Sigmoid colon (tissue), 7 donors: ENCODE measurements around the gene PARP2. TPM values are rescaled to one million over a fixed set of nuclear protein-coding genes. Genes with fewer than 3 reads are reported as not detected.
A peak's percentile ranks its signal among the peaks of the same experiment; 100 is the strongest.

Source experiments
- DNase-seq: peaks from one replicate; pipeline ENCODE4 v3.0.0-alpha.2; 2019
- H3K27ac ChIP-seq, 4 donors: fragments of 200-600 bp; sonication (generic); one replicate each; pipeline ENCODE4 v1.5.1; 2016 to 2019; ENCODE audit warnings: mild to moderate bottlenecking in 1 of 4
- H3K27me3 ChIP-seq, 3 donors: fragments of 200-600 bp; sonication (generic); one replicate each; pipeline ENCODE4 v1.5.1; 2019; ENCODE audit warnings: mild to moderate bottlenecking in 1 of 3
- H3K36me3 ChIP-seq, 4 donors: fragments of 200-600 bp; sonication (generic); one replicate each; pipeline ENCODE4 v1.5.1; 2016 to 2019
- H3K4me1 ChIP-seq, 4 donors: fragments of 200-600 bp; sonication (generic); one replicate each; pipeline ENCODE4 v1.5.1; 2017 to 2019
- H3K4me3 ChIP-seq, 4 donors: fragments of 200-600 bp; sonication (generic); one replicate each; pipeline ENCODE4 v1.5.1; 2017 to 2019; ENCODE audit warnings: mild to moderate bottlenecking in 2 of 4, moderate library complexity in 1 of 4
- H3K9me3 ChIP-seq, 4 donors: fragments of 200-600 bp in 3 of 4; sonication (generic) in 3 of 4; one replicate each; pipeline versions ENCODE4 v1.5.1 to v1.6.1; 2013 to 2019
- EP300 ChIP-seq, 4 donors: sonication (generic); formaldehyde crosslinking; IDR thresholded peaks; one replicate each; pipeline ENCODE4 v1.6.1; 2017; ENCODE audit warnings: antibody characterized with exemption in 4 of 4
- POLR2A ChIP-seq, 2 donors: fragments of 450-650 bp; IDR thresholded peaks; one replicate each; pipeline ENCODE4 v1.6.1; 2016; ENCODE audit warnings: antibody characterized with exemption in 2 of 2, mild to moderate bottlenecking in 2 of 2, moderate library complexity in 2 of 2
- POLR2AphosphoS5 ChIP-seq, 4 donors: sonication (generic); formaldehyde crosslinking; IDR thresholded peaks; one replicate each; pipeline ENCODE4 v1.6.1; 2017; ENCODE audit warnings: antibody characterized with exemption in 4 of 4
- WGBS, 2 donors: extraction: QIAGEN DNeasy Blood & Tissue Kit; methylation state at CpG; one replicate each; pipeline ENCODE4 v1.1.7; 2013; 5-methylcytosine and 5-hydroxymethylcytosine counted together
- intact Hi-C: fragments of 100-400 bp; cut with DNase I; formaldehyde crosslinking; loops from one replicate; pipeline ENCODE4 v1.15.1; 2023
- polyA plus RNA-seq, 3 donors: library from polyadenylated mRNA; stranded (reverse); fragments of 200-250 nt; gene quantifications; one replicate each; pipeline ENCODE4 v1.2.3, GENCODE V29; 2013
- total RNA-seq, 4 donors: library from RNA; depleted of rRNA; stranded (reverse); fragments of >200 nt; gene quantifications; one replicate each; pipeline ENCODE4 v1.1.0, GENCODE V29; 2016
- TF ChIP-seq, protein P1 (sequence below), 4 experiments: fragments of 450-650 bp in 3 of 4; fragments of 200-600 bp in 1 of 4; IDR thresholded peaks; one replicate each; pipeline ENCODE4 v1.5.1; 2016 to 2019; ENCODE audit warnings: antibody characterized with exemption in 4 of 4, mild to moderate bottlenecking in 3 of 4, moderate library complexity in 2 of 4
- donor health status: healthy with polysubstance abuse.
- donor health status: Bipolar disorder and iron deficiency.
- donor health status: healthy.

Gene PARP2
- total and polyA plus RNA-seq, 7 donors = 6.0 to 14.3 (median 10.2) TPM

DNA sequence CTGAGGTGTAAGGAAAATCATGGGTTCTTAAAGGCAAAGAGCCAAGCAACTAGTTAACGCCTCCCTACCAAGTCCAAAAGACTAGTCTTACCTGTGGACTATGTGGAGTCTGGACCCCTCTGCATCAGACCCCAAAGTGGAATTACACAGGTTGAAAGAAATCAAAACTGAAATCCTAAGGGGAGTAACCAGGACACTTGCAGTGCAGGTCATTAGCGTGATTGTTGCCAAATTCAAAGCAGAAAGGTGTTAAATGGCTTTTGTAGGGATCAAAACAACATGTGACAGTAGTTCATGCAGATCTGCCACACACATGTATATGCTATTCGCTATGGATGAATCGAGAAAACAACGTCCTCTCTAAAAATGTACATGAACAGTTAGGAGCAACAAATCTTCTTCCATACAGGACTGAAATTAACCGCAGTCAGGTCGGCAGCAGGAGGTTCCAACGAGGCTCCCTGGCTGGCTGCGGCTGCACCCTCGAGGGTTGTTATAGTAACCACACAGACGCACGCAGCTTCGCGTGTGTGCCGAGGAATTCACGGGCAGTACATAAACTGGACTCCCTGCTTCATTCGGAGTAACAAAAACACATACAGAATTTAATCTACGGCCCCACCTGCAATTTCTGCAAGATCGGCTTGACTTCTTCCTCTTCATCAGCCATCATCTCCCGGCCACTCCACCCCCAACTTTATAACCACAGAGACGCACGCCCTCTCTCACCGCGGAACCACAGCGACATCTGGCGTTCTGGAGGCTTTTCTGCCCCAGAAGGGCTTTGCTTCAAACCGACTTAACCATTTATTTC lies 38.0 kb upstream of the PARP2 start, which contains the start of gene TTC5:
TSS of gene TTC5 (minus strand) at position 687 of the 814 bp plus-strand sequence. CDS start at position 673, 14 bp downstream.
- Histone ChIP-seq H3K27me3 (no peaks in the 10 kb centered on the region), H3K4me1 (peaks cover 0 to 20% (median 13%) of the 10 kb centered on the region in 4 donors), H3K27ac (peak within 1 kb of the TSS; percentile 53 to 72 (median 62)), H3K36me3 (peaks cover 2 to 17% (median 4%) of the 10 kb centered on the region in 4 donors), H3K9me3 (no peaks in the 10 kb centered on the region), H3K4me3 (peak within 1 kb of the TSS; percentile 54 to 78 (median 62))
- WGBS, 2 donors = 0 to 1% methylated on average over 27 of the region's 27 CpGs
- peak; percentile 88 for DNase-seq
- TF ChIP-seq EP300 (IDR thresholded peaks at IDR 0.05) (no peak), POLR2AphosphoS5 (IDR thresholded peaks at IDR 0.05) (peak in 3 of 4 donors; percentile 54 to 63 (median 55)), POLR2A (IDR thresholded peaks at IDR 0.05) (no peak)
- TF ChIP-seq, protein P1, sequence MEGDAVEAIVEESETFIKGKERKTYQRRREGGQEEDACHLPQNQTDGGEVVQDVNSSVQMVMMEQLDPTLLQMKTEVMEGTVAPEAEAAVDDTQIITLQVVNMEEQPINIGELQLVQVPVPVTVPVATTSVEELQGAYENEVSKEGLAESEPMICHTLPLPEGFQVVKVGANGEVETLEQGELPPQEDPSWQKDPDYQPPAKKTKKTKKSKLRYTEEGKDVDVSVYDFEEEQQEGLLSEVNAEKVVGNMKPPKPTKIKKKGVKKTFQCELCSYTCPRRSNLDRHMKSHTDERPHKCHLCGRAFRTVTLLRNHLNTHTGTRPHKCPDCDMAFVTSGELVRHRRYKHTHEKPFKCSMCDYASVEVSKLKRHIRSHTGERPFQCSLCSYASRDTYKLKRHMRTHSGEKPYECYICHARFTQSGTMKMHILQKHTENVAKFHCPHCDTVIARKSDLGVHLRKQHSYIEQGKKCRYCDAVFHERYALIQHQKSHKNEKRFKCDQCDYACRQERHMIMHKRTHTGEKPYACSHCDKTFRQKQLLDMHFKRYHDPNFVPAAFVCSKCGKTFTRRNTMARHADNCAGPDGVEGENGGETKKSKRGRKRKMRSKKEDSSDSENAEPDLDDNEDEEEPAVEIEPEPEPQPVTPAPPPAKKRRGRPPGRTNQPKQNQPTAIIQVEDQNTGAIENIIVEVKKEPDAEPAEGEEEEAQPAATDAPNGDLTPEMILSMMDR (IDR thresholded peaks at IDR 0.05) = peak; percentile 66 to 88 (median 75)
- intact Hi-C loops = no loop called here

DNA sequence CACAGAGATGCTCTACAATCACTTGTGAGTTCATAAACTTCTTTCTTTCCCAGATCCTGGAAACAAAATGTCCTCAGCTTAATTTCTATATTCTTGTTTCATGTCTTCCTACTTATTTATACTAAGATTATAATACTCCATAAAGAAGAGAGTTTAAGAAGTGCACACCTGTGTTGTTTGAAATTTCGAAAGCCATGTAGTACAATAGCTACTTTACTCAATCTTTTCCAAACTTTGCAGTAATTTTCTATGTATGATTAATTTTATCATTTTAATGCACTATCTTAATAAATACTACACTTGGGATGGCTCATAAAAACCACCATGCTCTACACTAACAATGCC lies 37.4 kb upstream of the PARP2 start:
- H3K9me3 ChIP-seq = no peaks in the 10 kb centered on the region
- H3K27ac ChIP-seq = peak overlapping the region in 1 of 4 donors; percentile 60
- H3K27me3 ChIP-seq = no peaks in the 10 kb centered on the region
- WGBS, 2 donors = 95 to 100% methylated on average over 1 of the region's 1 CpG
- peaks cover 0 to 14% (median 2%) of the 10 kb centered on the region in 4 donors for H3K36me3 ChIP-seq
- intact Hi-C loops = no loop called here
- peaks cover 0 to 20% (median 13%) of the 10 kb centered on the region in 4 donors for H3K4me1 ChIP-seq
- peak overlapping the region in 3 of 4 donors; percentile 61 to 78 (median 64) for H3K4me3 ChIP-seq
- no peak for DNase-seq
- TF ChIP-seq, protein P1 (IDR thresholded peaks at IDR 0.05) = no peak
- TF ChIP-seq EP300 (IDR thresholded peaks at IDR 0.05) (no peak), POLR2AphosphoS5 (IDR thresholded peaks at IDR 0.05) (no peak), POLR2A (IDR thresholded peaks at IDR 0.05) (no peak)

DNA sequence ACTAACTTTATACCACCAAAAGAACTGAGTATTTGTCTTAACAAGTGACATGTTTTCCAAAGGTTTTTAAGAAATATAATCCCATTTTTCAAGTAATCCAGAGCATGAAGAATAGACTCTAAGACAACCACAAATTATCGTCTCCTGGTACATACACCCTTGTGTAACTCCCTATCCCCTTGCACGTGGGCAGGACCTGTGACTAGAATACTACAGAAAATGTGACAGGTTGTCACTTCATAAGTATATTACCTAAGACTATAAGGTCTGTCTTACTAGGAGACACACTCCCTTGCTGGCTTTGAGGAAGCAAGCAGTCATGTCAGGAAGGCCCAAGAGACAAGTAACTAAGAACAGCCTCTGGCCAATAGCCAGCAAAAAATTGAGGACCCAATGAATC lies 29.4 kb upstream of the PARP2 start:
- Histone ChIP-seq H3K4me1 (no peaks in the 10 kb centered on the region), H3K27me3 (no peaks in the 10 kb centered on the region), H3K9me3 (no peaks in the 10 kb centered on the region), H3K27ac (no peak overlapping the region), H3K36me3 (peaks cover 11 to 80% (median 29%) of the 10 kb centered on the region in 4 donors), H3K4me3 (no peak overlapping the region)
- 92 to 95% methylated on average over 2 of the region's 2 CpGs for WGBS, 2 donors
- intact Hi-C loops = no loop called here
- TF ChIP-seq POLR2AphosphoS5 (IDR thresholded peaks at IDR 0.05) = no peak
- TF ChIP-seq, protein P1 (IDR thresholded peaks at IDR 0.05) = no peak
- DNase-seq = no peak

DNA sequence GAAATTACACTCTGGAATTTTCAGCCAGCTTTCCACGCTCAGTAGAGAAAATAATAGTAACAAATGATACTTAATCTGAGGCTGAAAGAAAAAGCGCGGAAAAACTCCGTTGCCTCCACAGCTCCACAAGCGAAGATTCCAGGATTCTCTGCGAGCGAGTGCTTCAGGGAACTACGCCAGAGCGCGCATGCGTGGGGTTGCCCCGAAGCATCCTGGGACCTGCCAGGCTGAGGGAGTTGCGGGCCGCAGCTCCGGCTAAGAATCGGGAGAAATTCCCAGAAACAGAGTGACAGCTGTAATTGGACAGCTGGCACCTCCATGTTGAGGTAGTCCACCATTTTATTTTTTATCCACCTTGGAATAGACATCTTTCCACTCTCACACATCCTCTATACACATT lies 25.7 kb upstream of the PARP2 start:
- no peak for DNase-seq
- Histone ChIP-seq H3K27ac (no peak overlapping the region), H3K27me3 (no peaks in the 10 kb centered on the region), H3K4me1 (no peaks in the 10 kb centered on the region), H3K4me3 (no peak overlapping the region), H3K9me3 (no peaks in the 10 kb centered on the region), H3K36me3 (peaks cover 10 to 97% (median 25%) of the 10 kb centered on the region in 4 donors)
- intact Hi-C loops = no loop called here
- no peak for TF ChIP-seq POLR2AphosphoS5 (IDR thresholded peaks at IDR 0.05)
- no peak for TF ChIP-seq EP300 (IDR thresholded peaks at IDR 0.05)
- TF ChIP-seq, protein P1 (IDR thresholded peaks at IDR 0.05) = no peak
- TF ChIP-seq POLR2A (IDR thresholded peaks at IDR 0.05) = no peak
- 92 to 98% methylated on average over 16 of the region's 16 CpGs for WGBS, 2 donors
